GM19324 (cell line): ENCODE results near the gene SSU72.
"Not testable (repeated sequence)": the region's sequence is repeated elsewhere in the genome, so short reads cannot be mapped to it uniquely, and the experiment has no call there.

Experiments used
- ATAC-seq: cut with Tn5 transposase; IDR thresholded peaks from one replicate; pipeline ENCODE4 v1.9.1; 2021; ENCODE audit warnings: mild to moderate bottlenecking, moderate library complexity; ENCODE audit not compliant: unreplicated experiment, low FRiP score

SSU72 gene

DNA sequence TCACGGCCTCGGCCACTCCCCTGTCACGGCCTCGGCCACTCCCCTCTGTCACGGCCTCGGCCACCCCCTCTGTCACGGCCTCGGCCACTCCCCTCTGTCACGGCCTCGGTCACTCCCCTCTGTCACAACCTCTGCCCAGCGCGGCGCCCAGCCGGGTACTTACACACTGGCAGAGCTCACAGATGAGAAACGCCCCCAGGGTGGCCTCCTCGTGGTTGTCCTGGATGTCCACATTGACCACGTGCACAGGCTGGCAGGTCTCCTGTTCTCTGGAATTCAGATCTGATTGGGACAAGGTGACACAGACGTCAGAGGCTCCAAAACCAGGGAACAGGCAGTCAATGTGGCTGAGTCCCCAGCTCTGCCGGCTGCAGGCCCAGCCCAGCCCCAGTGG is 31.0 kb downstream of the SSU72 start:
- no peak for ATAC-seq

DNA sequence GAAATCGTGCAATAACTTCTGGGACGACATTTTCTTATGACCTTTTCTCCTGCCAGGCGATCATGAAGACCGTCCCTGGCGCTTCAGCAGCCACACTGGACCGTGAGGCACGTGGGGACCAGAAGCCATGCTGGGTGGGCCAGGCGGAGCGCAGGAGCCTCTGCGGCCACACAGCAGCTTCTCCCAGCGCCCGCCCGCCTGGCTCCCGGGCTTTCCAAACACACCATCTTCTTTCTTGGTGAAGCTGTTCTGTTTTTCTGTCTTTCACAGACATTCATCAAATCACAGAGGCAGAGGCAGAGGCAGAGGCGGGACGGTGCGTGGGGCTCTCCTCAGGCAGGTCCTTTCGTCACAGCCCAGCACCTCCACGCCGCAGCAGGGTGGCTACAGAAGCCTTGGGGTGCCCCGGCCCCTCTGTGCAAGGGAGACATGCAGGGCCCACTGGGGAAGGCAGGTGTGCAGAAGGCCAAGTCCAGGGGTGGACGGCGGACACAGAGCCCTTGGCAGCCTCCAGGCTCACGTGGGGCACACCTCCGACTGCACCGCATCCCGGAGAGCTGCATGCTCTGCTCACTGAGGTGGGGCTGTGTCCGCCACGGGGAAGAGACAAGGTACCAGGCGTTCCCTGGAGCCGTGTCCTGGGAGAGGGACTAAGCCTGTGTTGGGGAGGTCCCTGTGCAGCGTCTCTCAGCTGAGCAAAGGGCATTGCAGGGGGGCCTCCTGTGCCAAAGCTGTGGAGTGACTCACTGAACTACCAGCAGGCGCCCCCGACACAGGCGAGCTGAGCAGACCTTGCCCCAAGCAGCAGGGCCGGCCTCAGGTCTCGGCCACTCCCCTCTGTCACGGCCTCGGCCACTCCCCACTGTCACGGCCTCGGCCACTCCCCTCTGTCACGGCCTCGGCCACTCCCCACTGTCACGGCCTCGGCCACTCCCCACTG is 31.6 kb downstream of the SSU72 start:
- ATAC-seq, result no peak

DNA sequence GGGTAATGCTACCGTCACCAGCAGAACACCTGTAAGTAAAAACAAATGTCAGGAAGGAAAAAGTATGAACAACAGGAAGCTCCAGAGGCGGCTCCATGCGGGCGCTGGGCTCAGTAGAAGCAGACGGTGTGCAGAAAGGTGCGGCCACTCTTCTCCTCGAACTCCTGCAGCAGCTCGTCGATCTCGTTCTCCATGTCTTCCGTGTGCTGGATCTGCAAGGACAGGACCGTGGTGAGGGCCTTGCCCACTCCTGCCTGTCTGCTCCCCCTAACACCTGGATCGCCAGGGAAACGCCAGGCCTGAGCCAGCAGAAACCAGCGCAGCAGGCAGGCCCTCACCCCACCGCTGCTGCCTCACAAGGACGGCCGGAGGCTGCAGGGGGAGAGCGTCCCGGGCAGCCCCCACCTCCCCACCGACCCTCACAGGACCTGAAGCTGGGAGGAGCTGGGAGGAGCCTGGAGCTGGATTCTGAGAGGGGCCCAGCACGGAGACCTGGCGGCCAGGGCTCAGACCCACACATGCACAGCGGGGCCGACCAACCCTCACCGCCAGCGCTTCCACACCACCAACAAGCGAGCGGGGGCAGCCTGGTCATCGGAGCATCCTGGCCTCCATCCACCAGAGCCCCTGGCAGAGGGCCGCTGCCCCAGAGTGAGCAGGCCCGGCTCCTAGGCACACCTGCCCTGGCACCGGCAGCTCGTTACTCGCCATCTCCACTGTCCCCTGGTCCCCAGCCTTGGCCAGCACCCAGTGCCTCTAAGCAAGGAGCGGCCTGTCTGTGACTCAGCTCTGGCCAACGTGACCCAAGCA is 32.5 kb downstream of the SSU72 start:
- ATAC-seq, result no peak

DNA sequence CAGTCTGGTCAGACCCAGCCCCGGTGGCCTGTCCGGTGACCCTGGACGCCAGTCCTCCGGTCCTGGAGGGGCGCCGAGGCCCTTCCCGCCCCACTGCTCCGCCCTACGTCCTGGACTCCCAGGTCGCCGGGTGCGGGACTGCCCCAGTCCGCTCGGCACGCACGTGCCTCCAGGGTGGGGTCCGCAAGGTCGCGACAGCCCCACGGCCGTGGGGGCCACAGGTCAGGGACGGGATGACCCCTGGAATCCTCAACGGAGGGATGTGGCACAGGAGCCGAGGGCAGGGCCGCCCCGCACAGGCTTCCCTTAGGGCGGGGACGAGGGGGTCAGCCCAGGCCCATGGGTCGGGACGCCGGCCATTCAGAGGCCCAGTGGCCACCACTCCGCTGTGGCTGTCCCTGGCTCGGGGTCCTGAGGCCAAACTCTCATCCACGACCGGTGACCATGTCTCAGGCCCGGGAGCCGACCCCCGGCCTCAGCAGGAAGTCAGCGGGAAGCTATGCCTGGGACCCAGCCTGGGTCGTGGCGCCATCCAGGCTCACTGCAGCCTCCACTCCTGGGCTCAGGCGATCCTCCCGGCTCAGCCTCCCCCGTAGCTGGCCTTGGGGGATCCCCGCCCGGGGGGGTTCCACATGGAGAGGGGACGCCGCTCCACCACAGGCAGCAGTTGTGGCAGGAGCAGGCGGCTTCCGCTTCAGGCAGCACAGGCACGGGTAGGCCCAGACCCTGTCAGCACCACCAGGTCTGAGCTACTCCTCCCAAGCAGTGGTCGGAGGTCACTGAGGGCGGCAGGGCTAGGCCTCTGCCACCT is 33.6 kb downstream of the SSU72 start:
- no peak for ATAC-seq

DNA sequence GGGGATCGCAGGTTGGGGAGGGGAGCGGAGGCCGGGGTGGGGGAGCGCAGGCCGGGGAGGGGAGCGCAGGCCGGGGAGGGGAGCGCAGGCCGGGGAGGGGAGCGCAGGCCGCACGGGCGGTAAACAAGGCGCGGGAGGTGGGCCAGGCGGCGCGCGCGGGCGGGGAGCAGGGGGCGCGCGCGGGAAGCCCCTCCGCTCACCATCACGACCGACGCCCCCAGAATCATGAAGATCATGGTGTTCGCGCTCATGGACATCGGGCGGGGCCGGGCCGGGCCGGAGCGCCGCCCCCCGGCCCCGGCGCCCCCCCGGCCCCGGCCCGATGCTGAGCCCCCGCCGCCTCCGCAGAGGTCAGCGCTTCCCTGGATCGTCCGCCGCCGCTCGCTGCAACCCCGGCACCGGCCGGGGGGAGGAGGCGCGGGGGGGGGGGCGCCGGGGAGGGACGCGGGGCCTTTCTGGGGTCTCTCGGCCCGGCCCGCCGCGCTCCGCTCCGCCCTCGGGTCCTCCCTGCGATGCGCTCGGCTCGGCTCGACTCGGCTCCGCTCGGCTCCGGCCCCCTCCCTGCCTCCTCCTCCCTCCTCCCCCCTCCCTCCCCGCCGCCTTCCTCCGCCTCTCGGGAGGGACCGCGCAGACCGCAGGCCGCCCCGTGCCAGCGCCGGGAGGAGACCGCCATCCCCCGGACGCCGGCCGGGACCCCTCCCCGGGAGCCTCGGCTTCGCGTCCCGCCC is 34.4 kb downstream of the SSU72 start, which contains the start of gene TMEM240:
TMEM240 (minus strand) TSS at position 535 of the 728 bp plus-strand sequence; CDS start at position 257, 278 bp downstream.
- ATAC-seq, result no peak

DNA sequence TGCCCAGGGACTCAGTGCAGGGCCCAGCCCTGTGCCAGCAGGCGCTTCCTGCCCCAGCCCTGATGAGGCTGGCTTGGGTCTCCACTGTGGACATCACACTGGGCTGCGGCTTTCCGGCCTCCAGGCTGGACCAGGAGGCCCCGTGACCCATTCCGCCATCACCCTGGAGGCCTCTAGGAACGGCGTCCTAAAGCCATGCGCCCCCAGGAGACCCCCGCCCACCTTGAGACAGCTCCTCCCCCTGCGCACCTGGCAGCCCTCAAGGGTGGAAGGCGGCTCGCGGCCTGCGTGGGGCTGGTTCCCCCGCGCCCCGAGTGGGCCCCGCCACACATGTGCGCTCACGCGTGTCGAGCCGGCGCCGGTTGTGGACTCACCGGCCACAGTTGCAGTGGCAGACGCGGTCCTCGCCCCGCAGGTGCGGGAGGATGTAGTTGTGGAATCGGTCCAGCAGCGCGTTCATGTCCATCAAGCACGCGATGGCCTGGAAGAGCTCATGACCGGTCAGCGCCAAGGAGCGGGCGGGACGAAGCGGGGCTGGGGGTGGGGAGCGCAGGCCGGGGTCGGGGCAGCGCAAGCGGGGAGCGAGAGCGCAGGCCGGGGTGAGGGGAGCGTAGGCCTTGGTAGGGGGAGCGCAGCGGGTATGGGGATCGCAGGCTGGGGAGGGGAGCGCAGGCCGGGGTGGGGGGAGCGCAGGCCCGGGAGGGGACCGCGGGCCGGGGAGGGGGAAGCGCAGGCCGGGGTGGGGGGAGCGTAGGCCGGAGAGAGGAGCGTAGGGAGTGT is 35.2 kb downstream of the SSU72 start:
- ATAC-seq, result no peak

DNA sequence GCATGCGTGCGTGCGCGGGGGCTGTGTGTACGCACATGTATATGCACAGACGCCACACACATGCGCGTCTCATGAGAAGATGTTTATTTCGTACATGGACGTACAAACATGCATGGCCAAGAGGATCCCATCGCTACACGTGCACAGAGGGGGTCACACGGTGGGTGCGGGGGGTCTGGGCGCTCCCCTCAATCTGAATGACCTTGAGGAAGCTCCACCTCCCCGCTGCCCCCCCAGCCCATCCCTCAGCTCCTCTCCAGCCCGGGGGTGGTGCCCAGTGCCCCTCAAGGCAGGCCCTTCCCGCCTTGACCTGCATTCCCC is 35.7 kb downstream of the SSU72 start:
- no peak for ATAC-seq

DNA sequence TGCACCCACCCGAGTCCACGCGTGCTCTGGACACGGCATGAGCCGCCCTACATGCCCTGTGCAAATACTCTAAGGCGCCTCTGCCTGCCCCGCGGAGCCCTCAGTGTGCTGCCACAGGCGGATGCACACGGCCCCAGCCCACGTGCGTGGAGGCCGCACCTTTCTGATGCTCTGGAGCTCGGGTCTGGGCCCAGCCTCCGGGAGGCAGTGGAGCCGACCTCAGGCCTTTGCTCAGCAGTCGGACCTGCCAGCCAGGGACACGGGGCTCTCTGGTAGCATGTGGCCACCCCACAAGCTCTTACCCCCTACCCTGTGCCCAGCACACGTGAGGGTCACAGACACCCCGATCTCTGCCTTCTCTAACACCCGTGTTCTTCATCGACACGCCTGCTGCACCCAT is 36.3 kb downstream of the SSU72 start:
- no peak for ATAC-seq

DNA sequence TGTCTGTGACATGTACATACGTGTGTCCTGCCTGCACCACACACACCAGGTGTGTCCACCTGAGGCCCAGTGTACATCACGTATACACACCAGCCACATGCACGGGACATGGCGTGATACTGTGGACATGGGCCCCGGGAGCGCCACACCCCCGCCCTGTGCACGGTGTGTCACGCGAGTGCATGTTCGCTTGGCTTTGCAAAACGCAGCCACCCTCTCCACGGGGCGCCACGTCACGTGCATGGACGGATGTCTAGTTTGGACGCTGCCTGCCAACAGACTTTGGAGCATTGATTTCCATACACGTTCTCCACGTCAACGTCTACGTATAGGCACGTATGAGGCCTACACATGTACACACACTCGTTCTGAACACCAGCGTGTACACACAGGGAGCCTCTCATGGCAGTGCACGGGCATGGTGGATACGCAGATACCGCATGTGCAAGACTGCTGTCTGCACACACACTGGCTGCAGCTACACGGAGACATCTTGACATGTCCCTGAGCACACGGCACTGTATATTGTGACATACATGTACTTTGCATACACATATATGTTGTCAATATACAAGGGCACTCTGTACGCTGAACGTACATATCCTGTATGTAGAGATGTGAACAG is 36.9 kb downstream of the SSU72 start:
- ATAC-seq, result no peak

DNA sequence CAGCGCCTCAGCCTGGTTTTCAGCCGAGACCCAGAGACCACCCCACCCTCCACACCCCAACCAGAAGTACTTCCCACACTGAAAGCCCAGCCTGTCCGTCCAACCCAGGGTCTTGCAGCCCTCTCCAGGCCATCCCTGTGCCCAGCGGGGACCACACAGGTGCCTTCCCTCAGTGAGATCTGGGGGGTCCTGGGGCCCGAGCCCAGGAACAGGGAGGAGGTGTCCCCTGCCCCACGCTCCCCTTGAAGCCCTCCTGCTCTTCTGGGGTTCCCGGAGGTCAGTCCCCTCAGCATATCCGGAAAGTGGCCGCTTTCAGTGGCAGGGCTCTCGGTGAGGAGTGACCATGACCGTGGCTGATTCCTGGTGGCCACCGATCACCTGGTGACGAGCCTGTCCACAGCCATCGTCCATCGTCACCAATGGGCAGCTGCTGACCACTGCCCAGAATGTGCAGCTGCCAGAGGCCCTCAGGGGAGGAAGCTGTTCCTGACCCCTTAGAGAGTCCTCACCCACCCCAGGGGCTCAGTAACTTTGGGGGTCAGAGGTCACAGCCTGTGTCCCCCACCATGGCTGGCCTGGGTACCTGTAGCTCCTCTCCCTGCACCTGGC is 37.6 kb downstream of the SSU72 start:
- ATAC-seq, result no peak

DNA sequence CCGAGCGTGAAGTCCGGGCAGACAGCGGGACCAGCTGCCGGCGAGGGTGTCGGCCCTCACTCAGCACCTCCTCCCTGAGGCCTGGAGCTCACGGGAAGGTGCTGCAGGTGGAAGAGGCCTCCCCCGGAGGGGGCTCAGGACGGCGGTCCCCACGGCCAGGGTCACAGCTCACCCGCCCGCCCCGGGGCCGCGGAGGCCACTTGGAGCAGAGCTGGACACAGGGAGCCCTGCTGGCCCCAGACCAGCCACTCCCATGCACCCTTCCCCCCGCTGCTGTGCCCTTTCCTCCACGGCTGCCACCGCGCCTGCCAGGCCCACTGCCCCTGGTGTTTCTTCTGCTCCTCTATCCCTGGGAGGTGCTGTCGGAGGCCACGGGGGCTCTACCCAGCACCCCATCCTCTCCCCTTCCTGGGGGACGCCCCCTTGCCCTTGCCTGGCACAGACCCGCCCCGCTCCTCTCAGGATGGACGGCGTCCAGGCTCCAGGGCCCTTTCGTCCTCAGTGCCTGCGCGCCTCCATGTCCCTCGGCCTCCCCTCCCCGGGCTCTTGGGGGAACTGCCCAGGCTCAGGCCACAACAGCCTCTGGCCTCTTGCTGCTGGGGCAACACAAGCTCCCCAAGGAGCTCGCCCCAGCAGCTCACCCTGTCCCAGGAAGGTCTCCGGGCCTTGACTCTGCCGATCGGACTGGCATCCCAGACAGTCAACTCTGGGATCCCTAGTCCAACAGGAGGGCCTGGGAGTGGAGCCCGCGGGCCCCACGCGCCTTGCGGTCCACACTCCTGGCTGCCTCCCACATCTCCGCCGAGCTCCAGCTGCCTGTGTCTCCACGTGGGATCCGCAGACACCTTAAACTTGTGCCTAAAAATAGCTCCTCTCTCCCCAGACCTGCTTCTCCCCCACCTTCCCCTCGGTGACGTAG is 38.4 kb downstream of the SSU72 start:
- ATAC-seq, result no peak

DNA sequence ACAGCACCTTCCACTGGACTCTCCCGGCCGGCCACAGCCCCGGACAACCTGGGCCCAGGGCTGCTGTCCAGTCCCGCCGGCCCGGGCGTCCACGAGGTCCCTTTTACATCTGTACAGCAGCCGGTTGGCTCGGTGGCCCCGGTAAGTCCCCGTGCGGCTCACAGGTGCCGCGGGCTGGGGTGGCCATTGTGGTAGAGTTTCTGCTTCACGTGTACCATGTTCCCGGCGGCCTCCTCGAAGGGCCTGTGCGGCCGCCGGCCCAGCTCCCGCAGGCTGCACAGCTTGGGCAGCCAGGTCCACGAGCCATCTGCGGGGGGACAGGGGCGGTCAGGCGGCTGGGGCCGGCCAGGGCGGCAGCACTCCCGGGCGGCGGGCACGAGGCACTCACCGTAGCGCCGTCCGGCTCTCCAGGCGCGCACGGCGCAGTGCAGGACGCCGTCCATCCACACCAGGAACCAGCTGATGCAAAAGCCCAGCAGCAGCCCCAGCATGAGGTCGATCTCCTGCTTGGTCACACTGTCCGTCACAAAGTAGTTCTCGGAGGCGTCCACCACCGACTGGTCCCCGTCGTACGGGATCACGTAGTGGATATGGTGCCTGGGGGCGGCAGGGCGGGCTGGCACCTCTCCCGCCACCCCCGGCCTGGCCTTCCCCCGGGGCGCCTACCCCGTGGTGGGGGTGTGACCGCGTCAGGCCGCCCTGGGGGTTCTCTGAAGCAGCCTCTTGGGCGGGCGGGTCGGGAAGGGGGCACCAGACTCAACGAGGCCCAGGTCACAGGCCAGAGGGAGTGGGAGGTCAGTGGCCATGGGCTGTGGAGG is 39.3 kb downstream of the SSU72 start:
- ATAC-seq, result no peak

DNA sequence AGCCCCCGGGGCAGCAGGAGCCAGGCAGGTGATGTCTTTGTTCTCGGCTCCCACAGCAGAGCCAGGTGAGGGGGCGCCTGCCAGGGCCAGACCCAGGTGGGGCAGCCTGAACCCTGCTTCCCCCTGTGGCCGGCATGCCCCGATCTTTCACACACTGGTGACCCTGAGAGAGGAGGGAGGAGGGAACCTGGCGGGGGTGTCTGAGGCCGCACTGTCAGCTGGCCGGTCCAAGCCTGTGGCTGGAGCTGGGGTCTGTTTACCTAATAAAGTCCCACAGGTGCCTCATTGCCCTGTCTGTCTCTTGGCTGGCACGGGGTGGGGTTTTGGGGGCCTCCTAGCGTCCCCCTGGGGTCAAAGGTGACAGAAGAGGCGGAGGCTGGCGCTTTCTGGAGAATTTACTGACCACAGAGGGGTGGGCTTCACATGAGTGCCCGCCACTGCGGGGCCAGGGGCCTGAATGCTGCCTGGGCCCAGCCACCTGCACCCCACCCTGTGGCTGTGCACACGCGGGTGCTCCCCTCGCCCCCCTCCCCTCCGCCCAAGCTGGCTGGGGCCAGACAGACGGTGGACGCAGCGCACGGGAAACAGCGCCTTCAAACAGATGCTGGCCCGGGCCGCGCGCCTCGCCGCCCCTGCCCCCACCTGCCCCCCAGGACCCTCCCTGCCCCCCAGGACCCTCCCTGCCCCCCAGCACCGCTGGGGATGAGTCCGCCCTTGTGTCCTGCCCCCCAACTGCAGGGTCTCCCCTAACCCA is 40.1 kb downstream of the SSU72 start:
- no peak for ATAC-seq

DNA sequence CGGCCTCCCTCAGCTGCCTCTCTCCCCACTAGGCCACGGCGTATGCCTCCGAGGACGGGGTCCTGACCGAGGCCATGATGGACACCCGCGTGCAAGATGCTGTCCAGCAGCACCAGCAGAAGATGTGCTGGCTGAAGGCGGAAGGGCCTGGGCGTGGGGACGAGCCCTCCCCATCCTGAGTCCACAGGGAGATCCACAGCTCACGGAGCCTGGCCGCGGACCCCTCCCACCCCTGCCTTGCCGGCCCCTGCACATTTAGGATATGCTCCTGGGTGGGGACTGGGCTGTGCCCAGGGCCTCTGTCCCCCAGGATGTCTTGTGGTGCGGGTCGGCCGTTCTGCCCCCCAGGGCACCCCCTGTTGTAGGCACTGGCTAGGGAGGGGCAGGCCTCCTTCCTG is 40.8 kb downstream of the SSU72 start:
- not testable (repeated sequence) for ATAC-seq

DNA sequence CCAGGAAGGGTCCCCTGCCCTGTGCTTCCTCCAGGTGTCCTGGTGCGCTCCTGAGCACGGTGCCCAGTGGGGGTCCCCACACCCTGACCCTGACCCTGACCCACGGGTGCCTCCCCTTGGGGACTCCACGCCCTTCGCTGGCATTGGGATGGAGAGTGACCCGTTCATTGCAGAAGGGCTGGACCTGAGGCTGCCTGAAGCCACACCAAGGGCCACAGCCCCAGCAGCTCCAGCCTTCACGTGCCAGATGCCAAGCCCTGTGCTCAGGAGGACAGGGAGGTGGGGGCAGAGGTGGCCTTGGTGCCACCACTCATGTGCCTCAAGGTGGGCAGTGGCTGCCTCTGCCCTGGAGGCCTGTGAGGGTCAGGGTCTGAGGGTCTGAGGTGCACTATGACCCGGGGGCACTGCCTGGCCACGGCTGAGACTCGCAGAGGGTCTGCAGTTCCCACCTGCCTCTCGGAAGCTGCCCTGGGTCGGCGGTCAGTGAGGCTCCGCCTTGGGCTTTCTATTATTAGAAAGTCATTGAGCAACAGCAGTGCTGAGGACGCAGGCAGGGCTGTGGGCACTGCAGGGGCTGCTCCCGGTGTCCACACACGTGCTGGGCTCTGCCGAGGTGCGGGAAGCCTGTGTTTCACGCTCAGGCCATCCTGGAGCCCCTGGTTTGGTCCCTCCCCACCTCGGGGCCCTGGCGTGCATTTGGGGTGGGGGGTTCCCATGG is 41.3 kb downstream of the SSU72 start:
- not testable (repeated sequence) for ATAC-seq
